ENCODE measurements around the gene ALG14. TPM values are rescaled to one million over a fixed set of nuclear protein-coding genes. Genes with fewer than 3 reads are reported as not detected.

Gene ALG14
- total and polyA plus RNA-seq, 8 donors, result 1.1 to 6.2 (median 5.6) TPM

- intact Hi-C loops (cut with DNase I), result no loop called here
- no peak for DNase-seq
- H3K27ac ChIP-seq, result no peak overlapping the region
- 80 to 95% methylated on average over 1 of the region's 1 CpG for WGBS, 2 donors
- no peak overlapping the region for H3K4me3 ChIP-seq
- no peaks in the 10 kb centered on the region for H3K4me1 ChIP-seq
- no peaks in the 10 kb centered on the region for H3K36me3 ChIP-seq
- no peaks in the 10 kb centered on the region for H3K27me3 ChIP-seq
- H3K9me3 ChIP-seq, result no peaks in the 10 kb centered on the region
- ATAC-seq, result no peak
- no peak for TF ChIP-seq CTCF (IDR thresholded peaks at IDR 0.05)
- FAIRE-seq, result no peak
Observed at GRCh38 chr1:95034506-95034905, 38.2 kb downstream of the ALG14 start.

DNA sequence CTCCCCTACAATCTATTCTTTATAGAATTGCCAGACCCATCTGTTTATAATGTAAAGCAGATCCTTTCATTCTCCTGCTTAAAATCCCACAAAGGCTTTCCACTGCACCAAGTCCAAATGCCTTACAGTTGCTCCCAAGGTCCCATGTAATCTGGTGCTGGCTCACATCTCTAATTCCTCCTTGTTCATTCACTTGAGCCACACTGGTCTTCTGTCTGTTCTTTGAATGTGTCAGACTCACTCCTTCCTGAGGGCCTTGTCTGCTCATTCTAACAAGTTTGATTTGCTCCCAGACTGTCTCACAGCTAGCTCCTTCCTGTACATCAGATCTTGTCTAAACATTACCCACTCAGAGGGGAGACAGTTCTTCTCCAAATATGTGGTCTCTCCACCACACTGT lies 38.9 kb downstream of the ALG14 start:
- intact Hi-C loops (cut with DNase I), result no loop called here
- Histone ChIP-seq H3K9me3 (no peaks in the 10 kb centered on the region), H3K27ac (no peak overlapping the region), H3K27me3 (no peaks in the 10 kb centered on the region), H3K4me1 (no peaks in the 10 kb centered on the region), H3K36me3 (no peaks in the 10 kb centered on the region), H3K4me3 (no peak overlapping the region)
- ATAC-seq, result no peak
- FAIRE-seq, result no peak
- TF ChIP-seq CTCF (IDR thresholded peaks at IDR 0.05), result no peak
- no peak for DNase-seq

GRCh38 chr1:95029532-95029931 lies 43.2 kb downstream of the ALG14 start:
- no peak overlapping the region for H3K4me3 ChIP-seq
- no peak for ATAC-seq
- no peaks in the 10 kb centered on the region for H3K9me3 ChIP-seq
- no peak for DNase-seq
- no peaks in the 10 kb centered on the region for H3K4me1 ChIP-seq
- no peak overlapping the region for H3K27ac ChIP-seq
- no peaks in the 10 kb centered on the region for H3K27me3 ChIP-seq
- no peak for TF ChIP-seq CTCF (IDR thresholded peaks at IDR 0.05)
- no peaks in the 10 kb centered on the region for H3K36me3 ChIP-seq
- FAIRE-seq, result no peak
- intact Hi-C loops (cut with DNase I), result no loop called here

- FAIRE-seq, result no peak
- H3K36me3 ChIP-seq, result no peaks in the 10 kb centered on the region
- no peak overlapping the region for H3K4me3 ChIP-seq
- H3K27me3 ChIP-seq, result no peaks in the 10 kb centered on the region
- H3K27ac ChIP-seq, result no peak overlapping the region
- DNase-seq, result no peak
- TF ChIP-seq CTCF (IDR thresholded peaks at IDR 0.05), result no peak
- no peaks in the 10 kb centered on the region for H3K4me1 ChIP-seq
- no peak for ATAC-seq
- intact Hi-C loops (cut with DNase I), result no loop called here
- no peaks in the 10 kb centered on the region for H3K9me3 ChIP-seq
Observed at GRCh38 chr1:95028954-95029353, 43.8 kb downstream of the ALG14 start.

DNA sequence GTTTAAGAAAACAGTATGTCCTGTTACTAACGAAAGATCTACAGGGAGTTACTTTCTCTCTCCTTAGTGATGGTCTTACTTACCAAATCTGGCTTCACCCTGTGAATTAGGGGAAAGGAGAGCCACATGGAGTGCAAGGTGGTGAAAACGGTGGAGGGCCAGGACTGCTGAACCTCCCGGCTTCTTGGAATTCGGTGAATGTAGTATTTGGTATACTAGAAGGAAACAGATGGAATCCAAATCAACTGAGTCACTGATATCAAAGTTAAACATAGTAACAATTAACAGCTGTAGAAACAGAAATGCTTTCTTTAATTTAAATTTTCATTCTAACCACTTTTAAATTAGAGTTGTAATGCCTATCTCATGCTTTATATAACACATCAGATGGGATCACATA lies 45.7 kb downstream of the ALG14 start:
- 84 to 89% methylated on average over 4 of the region's 4 CpGs for WGBS, 2 donors
- H3K27ac ChIP-seq, result no peak overlapping the region
- DNase-seq (no peak), FAIRE-seq (no peak), ATAC-seq (no peak)
- no peaks in the 10 kb centered on the region for H3K36me3 ChIP-seq
- no peak for TF ChIP-seq CTCF (IDR thresholded peaks at IDR 0.05)
- H3K4me1 ChIP-seq, result peaks cover 5 to 8% (median 5%) of the 10 kb centered on the region in 3 donors
- no peaks in the 10 kb centered on the region for H3K9me3 ChIP-seq
- H3K27me3 ChIP-seq, result no peaks in the 10 kb centered on the region
- intact Hi-C loops (cut with DNase I), result no loop called here
- no peak overlapping the region for H3K4me3 ChIP-seq
